HS-27A (cell line): Measurements from ENCODE around the gene RGL1.

Experiments used
- DNase-seq: peaks from one replicate; pipeline ENCODE4 v3.0.0-alpha.2; 2012; ENCODE audit warnings: low read depth, missing footprints

RGL1 gene

GRCh38 chr1:183889095-183889494, 84.2 kb downstream of the RGL1 start:
- no peak for DNase-seq

- no peak for DNase-seq
These were observed 86.4 kb downstream of the RGL1 start for GRCh38 chr1:183891158-183891856.

- DNase-seq: no peak
These were observed 87.5 kb downstream of the RGL1 start for GRCh38 chr1:183892351-183892793.

GRCh38 chr1:183893561-183894289, 88.8 kb downstream of the RGL1 start:
- DNase-seq: no peak

GRCh38 chr1:183894290-183894565, 89.3 kb downstream of the RGL1 start:
- DNase-seq: no peak

GRCh38 chr1:183896466-183897048, 91.6 kb downstream of the RGL1 start:
- DNase-seq: no peak

- DNase-seq: no peak
These were observed 93.1 kb downstream of the RGL1 start for GRCh38 chr1:183898001-183898396.

- no peak for DNase-seq
These were observed 93.7 kb downstream of the RGL1 start for GRCh38 chr1:183898610-183899009.

- DNase-seq: no peak
These were observed 96.9 kb downstream of the RGL1 start for GRCh38 chr1:183901748-183902330.

- DNase-seq: no peak
These were observed 98.2 kb downstream of the RGL1 start for GRCh38 chr1:183903101-183903500.

GRCh38 chr1:183905508-183906113, 100.7 kb downstream of the RGL1 start:
- no peak for DNase-seq

GRCh38 chr1:183907070-183907469, 102.2 kb downstream of the RGL1 start:
- DNase-seq: no peak

GRCh38 chr1:183908079-183908478, 103.2 kb downstream of the RGL1 start:
- no peak for DNase-seq

- DNase-seq: no peak
These were observed 104.8 kb downstream of the RGL1 start for GRCh38 chr1:183909672-183910071.

- DNase-seq: no peak
These were observed 105.9 kb downstream of the RGL1 start for GRCh38 chr1:183910845-183911244.

- DNase-seq: no peak
These were observed 106.4 kb downstream of the RGL1 start for GRCh38 chr1:183911285-183911684.

GRCh38 chr1:183912265-183912886, 107.5 kb downstream of the RGL1 start:
- DNase-seq: no peak

- DNase-seq: no peak
These were observed 108.7 kb downstream of the RGL1 start for GRCh38 chr1:183913567-183913993.

- no peak for DNase-seq
These were observed 109.4 kb downstream of the RGL1 start for GRCh38 chr1:183914276-183914675.

- DNase-seq: no peak
These were observed 110.0 kb downstream of the RGL1 start for GRCh38 chr1:183914891-183915290.

GRCh38 chr1:183915625-183916510, 110.9 kb downstream of the RGL1 start:
- DNase-seq: peak; percentile 95
